Measurements from ENCODE around the gene RAP1GAP2. TPM values are rescaled to one million over a fixed set of nuclear protein-coding genes. Genes with fewer than 3 reads are reported as not detected.
A peak's percentile ranks its signal among the peaks of the same experiment; 100 is the strongest.

RAP1GAP2 gene
- total and polyA plus RNA-seq, 2 experiments from 2014 or later, result 0.74 to 3.8 TPM

- H3K4me2 ChIP-seq (ENCODE audit: unreplicated experiment), result no peak overlapping the region
- in situ Hi-C loops (cut with MboI), result no loop called here
- H3K36me3 ChIP-seq (ENCODE audit: low read depth), result no peaks in the 10 kb centered on the region
- no peaks in the 10 kb centered on the region for H3K4me1 ChIP-seq (ENCODE audit: insufficient read depth)
- no peaks in the 10 kb centered on the region for H4K20me1 ChIP-seq (ENCODE audit: insufficient read depth)
- no peaks in the 10 kb centered on the region for H3K9me2 ChIP-seq (ENCODE audit: insufficient read depth)
- no peak overlapping the region for H3K27ac ChIP-seq
- TF ChIP-seq EZH2 (IDR thresholded peaks at IDR 0.05; ENCODE audit: insufficient read depth, poor library complexity, severe bottlenecking) (no peak), EZH2phosphoT487 (IDR thresholded peaks at IDR 0.05; ENCODE audit: insufficient read depth, low read depth) (no peak)
- 9% methylated on average over 5 to 10 of the region's 13 CpGs for WGBS, 2 experiments (ENCODE audit: low coverage in 1 of 2, low lambda C conversion rate in 2 of 2, missing lambda C conversion rate in 2 of 2)
- no peak overlapping the region for H3K9ac ChIP-seq
- H3K79me2 ChIP-seq (ENCODE audit: insufficient read depth), result no peaks in the 10 kb centered on the region
- no peaks in the 10 kb centered on the region for H3K27me3 ChIP-seq (replicated peaks; ENCODE audit: insufficient read depth)
- H3K4me3 ChIP-seq, result no peak overlapping the region
- DNase-seq, result peak; percentile 20
- no peaks in the 10 kb centered on the region for H3K9me3 ChIP-seq (ENCODE audit: low read depth)
- 0 out of 2 replicates have a peak, but pooled peaks cover 4% of the 10 kb centered on the region for H3F3A ChIP-seq (ENCODE audit: insufficient read depth)
- H2AFZ ChIP-seq, result no peak overlapping the region
Measured at GRCh38 chr17:2849327-2849670, 53.1 kb downstream of the RAP1GAP2 start.

DNA sequence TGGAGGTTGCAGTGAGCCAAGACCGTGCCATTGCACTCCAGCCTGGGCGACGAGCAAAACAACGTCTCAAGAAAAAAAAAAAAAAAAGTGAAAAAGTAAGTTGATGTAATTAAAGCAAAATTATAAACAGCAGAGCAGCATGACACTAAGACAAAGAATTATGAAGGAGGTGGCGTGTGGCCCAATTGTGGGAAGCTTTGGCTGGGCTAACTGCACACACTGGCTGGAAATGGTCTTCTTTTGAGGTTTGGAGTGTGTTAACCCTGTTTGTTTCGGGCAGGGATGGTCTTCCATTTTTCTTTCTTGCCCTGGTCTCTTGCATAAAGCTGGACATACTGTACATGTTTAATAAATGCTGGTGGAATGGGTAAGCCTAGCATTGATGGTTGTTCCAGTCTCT, 54.8 kb downstream of the RAP1GAP2 start:
- Histone ChIP-seq H4K20me1 (ENCODE audit: insufficient read depth) (no peaks in the 10 kb centered on the region), H3K9me3 (ENCODE audit: low read depth) (no peaks in the 10 kb centered on the region), H3F3A (ENCODE audit: insufficient read depth) (0 out of 2 replicates have a peak, but pooled peaks cover 4% of the 10 kb centered on the region), H3K4me1 (ENCODE audit: insufficient read depth) (no peaks in the 10 kb centered on the region), H3K9me2 (ENCODE audit: insufficient read depth) (no peaks in the 10 kb centered on the region), H3K27me3 (replicated peaks; ENCODE audit: insufficient read depth) (no peaks in the 10 kb centered on the region), H3K27ac (no peak overlapping the region), H3K79me2 (ENCODE audit: insufficient read depth) (no peaks in the 10 kb centered on the region), H3K4me3 (no peak overlapping the region), H3K36me3 (ENCODE audit: low read depth) (no peaks in the 10 kb centered on the region), H2AFZ (no peak overlapping the region), H3K4me2 (ENCODE audit: unreplicated experiment) (no peak overlapping the region), H3K9ac (no peak overlapping the region)
- TF ChIP-seq EZH2phosphoT487 (IDR thresholded peaks at IDR 0.05; ENCODE audit: insufficient read depth, low read depth), result no peak
- no peak for TF ChIP-seq EZH2 (IDR thresholded peaks at IDR 0.05; ENCODE audit: insufficient read depth, poor library complexity, severe bottlenecking)
- DNase-seq, result peak; percentile 37
- WGBS, 2 experiments (ENCODE audit: low coverage in 1 of 2, low lambda C conversion rate in 2 of 2, missing lambda C conversion rate in 2 of 2), result 18 to 25% methylated on average over 6 of the region's 6 CpGs
- in situ Hi-C loops (cut with MboI), result no loop called here

GRCh38 chr17:2851615-2852014, 55.4 kb downstream of the RAP1GAP2 start:
- 86 to 93% methylated on average over 4 of the region's 4 CpGs for WGBS, 2 experiments (ENCODE audit: low coverage in 1 of 2, low lambda C conversion rate in 2 of 2, missing lambda C conversion rate in 2 of 2)
- H3K79me2 ChIP-seq (ENCODE audit: insufficient read depth), result 0 out of 2 replicates have a peak, but pooled peaks cover 4% of the 10 kb centered on the region
- in situ Hi-C loops (cut with MboI), result no loop called here
- H3K9me3 ChIP-seq (ENCODE audit: low read depth), result no peaks in the 10 kb centered on the region
- H3F3A ChIP-seq (ENCODE audit: insufficient read depth), result 0 out of 2 replicates have a peak, but pooled peaks cover 4% of the 10 kb centered on the region
- no peaks in the 10 kb centered on the region for H4K20me1 ChIP-seq (ENCODE audit: insufficient read depth)
- no peaks in the 10 kb centered on the region for H3K36me3 ChIP-seq (ENCODE audit: low read depth)
- no peaks in the 10 kb centered on the region for H3K27me3 ChIP-seq (replicated peaks; ENCODE audit: insufficient read depth)
- H3K9me2 ChIP-seq (ENCODE audit: insufficient read depth), result no peaks in the 10 kb centered on the region
- H3K4me2 ChIP-seq (ENCODE audit: unreplicated experiment), result no peak overlapping the region
- no peaks in the 10 kb centered on the region for H3K4me1 ChIP-seq (ENCODE audit: insufficient read depth)
- DNase-seq, result no peak
- H2AFZ ChIP-seq, result no peak overlapping the region
- no peak overlapping the region for H3K4me3 ChIP-seq
- H3K27ac ChIP-seq, result no peak overlapping the region
- TF ChIP-seq EZH2phosphoT487 (IDR thresholded peaks at IDR 0.05; ENCODE audit: insufficient read depth, low read depth) (no peak), EZH2 (IDR thresholded peaks at IDR 0.05; ENCODE audit: insufficient read depth, poor library complexity, severe bottlenecking) (no peak)
- H3K9ac ChIP-seq, result no peak overlapping the region

- 0 out of 2 replicates have a peak, but pooled peaks cover 4% of the 10 kb centered on the region for H3F3A ChIP-seq (ENCODE audit: insufficient read depth)
- 0 out of 2 replicates have a peak, but pooled peaks cover 4% of the 10 kb centered on the region for H3K79me2 ChIP-seq (ENCODE audit: insufficient read depth)
- H3K36me3 ChIP-seq (ENCODE audit: low read depth), result no peaks in the 10 kb centered on the region
- no peaks in the 10 kb centered on the region for H3K4me1 ChIP-seq (ENCODE audit: insufficient read depth)
- in situ Hi-C loops (cut with MboI), result no loop called here
- no peaks in the 10 kb centered on the region for H4K20me1 ChIP-seq (ENCODE audit: insufficient read depth)
- DNase-seq, result no peak
- H3K4me2 ChIP-seq (ENCODE audit: unreplicated experiment), result no peak overlapping the region
- no peak overlapping the region for H3K9ac ChIP-seq
- H3K27me3 ChIP-seq (replicated peaks; ENCODE audit: insufficient read depth), result no peaks in the 10 kb centered on the region
- no peak overlapping the region for H3K27ac ChIP-seq
- WGBS, 2 experiments (ENCODE audit: low coverage in 1 of 2, low lambda C conversion rate in 2 of 2, missing lambda C conversion rate in 2 of 2), result 28 to 37% methylated on average over 6 of the region's 6 CpGs
- H3K4me3 ChIP-seq, result no peak overlapping the region
- no peaks in the 10 kb centered on the region for H3K9me3 ChIP-seq (ENCODE audit: low read depth)
- TF ChIP-seq EZH2 (IDR thresholded peaks at IDR 0.05; ENCODE audit: insufficient read depth, poor library complexity, severe bottlenecking) (no peak), EZH2phosphoT487 (IDR thresholded peaks at IDR 0.05; ENCODE audit: insufficient read depth, low read depth) (no peak)
- no peaks in the 10 kb centered on the region for H3K9me2 ChIP-seq (ENCODE audit: insufficient read depth)
- no peak overlapping the region for H2AFZ ChIP-seq
Measured at GRCh38 chr17:2852221-2852620, 56.0 kb downstream of the RAP1GAP2 start.
